ENCODE measurements around the gene RASSF1. TPM values are rescaled to one million over a fixed set of nuclear protein-coding genes. Genes with fewer than 3 reads are reported as not detected.
"Not testable (repeated sequence)": the region's sequence is repeated elsewhere in the genome, so short reads cannot be mapped to it uniquely, and the experiment has no call there.

RASSF1 gene
- total RNA-seq, 2 experiments from 2014 or later: 157 to 160 TPM

- Mint-ChIP-seq H3K36me3 (ENCODE audit: low read depth) (peaks cover 27% of the 10 kb centered on the region), H3K9me3 (no peaks in the 10 kb centered on the region), H3K27ac (peak overlapping the region; percentile 91), H3K4me3 (peak overlapping the region; percentile 81), H3K27me3 (no peaks in the 10 kb centered on the region), H3K4me1 (peaks cover 46% of the 10 kb centered on the region)
- DNase-seq: no peak
- CTCF ChIA-PET: interaction anchor here (0.8 to 2.5 kb wide), 6 partner anchors 12 to 47 kb away, joined by 3 to 12 read pairs (median 4); partner anchors contain the start of gene TUSC2
- POLR2A ChIA-PET: interaction anchor here (0.7 to 2.8 kb wide), 13 partner anchors 10 to 309 kb away, joined by 3 to 22 read pairs (median 5); partner anchors contain the start of genes CYB561D2, HYAL1, NPRL2 and RASSF1
Measured at GRCh38 chr3:50293079-50293801, 47.4 kb downstream of the RASSF1 start.

GRCh38 chr3:50292159-50293078, 48.2 kb downstream of the RASSF1 start, which contains the start of gene IFRD2:
TSS of gene IFRD2 (minus strand) at chr3:50292429. CDS start at chr3:50292274, 155 bp downstream.
- H3K9me3 Mint-ChIP-seq: no peaks in the 10 kb centered on the region
- DNase-seq: peak; percentile 97
- peaks cover 38% of the 10 kb centered on the region for H3K4me1 Mint-ChIP-seq
- peak within 1 kb of the TSS; percentile 91 for H3K27ac Mint-ChIP-seq
- CTCF ChIA-PET: interaction anchor here (0.7 to 2.5 kb wide), 12 partner anchors 11 to 66 kb away, joined by 3 to 12 read pairs (median 4); no protein-coding TSS in a partner anchor
- POLR2A ChIA-PET: interaction anchor here (0.7 to 2.8 kb wide), 22 partner anchors 7 to 310 kb away, joined by 3 to 22 read pairs (median 4); partner anchors contain the start of genes CYB561D2, HYAL1, HYAL3 and LSMEM2
- H3K36me3 Mint-ChIP-seq (ENCODE audit: low read depth): peaks cover 26% of the 10 kb centered on the region
- H3K27me3 Mint-ChIP-seq: no peaks in the 10 kb centered on the region
- peak within 1 kb of the TSS; percentile 81 for H3K4me3 Mint-ChIP-seq

DNA sequence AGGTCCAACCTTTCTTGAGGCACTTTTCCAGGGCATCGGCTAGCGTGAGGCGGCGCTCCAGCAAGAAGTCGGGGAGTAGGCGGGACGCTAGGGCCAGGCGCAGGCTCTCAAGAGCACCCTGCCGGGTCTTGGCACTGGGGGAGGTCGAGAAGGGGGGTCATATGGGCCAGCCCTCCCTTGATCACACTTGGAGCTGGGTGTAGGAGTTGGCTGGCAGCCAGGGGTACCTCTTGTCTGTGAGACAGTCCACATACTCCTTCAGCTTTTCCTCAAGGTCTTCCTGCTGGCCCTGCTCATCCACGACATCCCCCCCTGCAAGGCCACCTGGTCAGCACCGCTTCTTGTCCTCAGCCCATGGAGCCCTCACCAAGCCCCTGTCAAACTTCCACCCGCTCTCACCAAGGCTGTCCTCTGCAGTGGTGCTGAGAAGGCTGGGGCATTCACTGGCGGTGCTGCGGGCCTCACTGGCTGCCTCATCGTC, 50.4 kb downstream of the RASSF1 start:
- POLR2A ChIA-PET: interaction anchor here (1.0 to 1.6 kb wide), 3 partner anchors 23 to 47 kb away, joined by 3 to 5 read pairs (median 4); no protein-coding TSS in a partner anchor
- Mint-ChIP-seq H3K4me3 (no peak overlapping the region), H3K27me3 (no peaks in the 10 kb centered on the region), H3K36me3 (ENCODE audit: low read depth) (peaks cover 17% of the 10 kb centered on the region), H3K9me3 (no peaks in the 10 kb centered on the region), H3K27ac (no peak overlapping the region), H3K4me1 (peaks cover 27% of the 10 kb centered on the region)
- DNase-seq: no peak
- CTCF ChIA-PET: interaction anchor here (2.5 kb wide), 1 partner anchor 9 kb away, joined by 9 read pairs; the partner anchor contains the start of genes HYAL3 and NAA80

- Mint-ChIP-seq H3K9me3 (no peaks in the 10 kb centered on the region), H3K4me3 (no peak overlapping the region), H3K4me1 (peaks cover 27% of the 10 kb centered on the region), H3K27ac (no peak overlapping the region), H3K36me3 (ENCODE audit: low read depth) (peaks cover 17% of the 10 kb centered on the region), H3K27me3 (no peaks in the 10 kb centered on the region)
- DNase-seq: no peak
- ChIA-PET CTCF (interaction anchor here (2.5 kb wide), 1 partner anchor 10 kb away, joined by 9 read pairs; the partner anchor contains the start of genes HYAL3 and NAA80), POLR2A (interaction anchor here (1.0 to 1.6 kb wide), 4 partner anchors 10 to 1210 kb away, joined by 3 to 5 read pairs (median 4); partner anchors contain the start of genes HYAL3 and NAA80)
Measured at GRCh38 chr3:50289130-50289529, 51.5 kb downstream of the RASSF1 start.

- H3K36me3 Mint-ChIP-seq (ENCODE audit: low read depth): peaks cover 17% of the 10 kb centered on the region
- H3K27me3 Mint-ChIP-seq: no peaks in the 10 kb centered on the region
- H3K4me1 Mint-ChIP-seq: peaks cover 27% of the 10 kb centered on the region
- DNase-seq: no peak
- POLR2A ChIA-PET: interaction anchor here (0.5 to 2.3 kb wide), 5 partner anchors 10 to 48 kb away, joined by 3 to 6 read pairs (median 4); partner anchors contain the start of genes HYAL3 and NAA80
- CTCF ChIA-PET: interaction anchor here (2.5 kb wide), 1 partner anchor 10 kb away, joined by 9 read pairs; the partner anchor contains the start of genes HYAL3 and NAA80
- H3K9me3 Mint-ChIP-seq: no peaks in the 10 kb centered on the region
- no peak overlapping the region for H3K27ac Mint-ChIP-seq
- no peak overlapping the region for H3K4me3 Mint-ChIP-seq
Measured at GRCh38 chr3:50288387-50289007, 52.1 kb downstream of the RASSF1 start.

DNA sequence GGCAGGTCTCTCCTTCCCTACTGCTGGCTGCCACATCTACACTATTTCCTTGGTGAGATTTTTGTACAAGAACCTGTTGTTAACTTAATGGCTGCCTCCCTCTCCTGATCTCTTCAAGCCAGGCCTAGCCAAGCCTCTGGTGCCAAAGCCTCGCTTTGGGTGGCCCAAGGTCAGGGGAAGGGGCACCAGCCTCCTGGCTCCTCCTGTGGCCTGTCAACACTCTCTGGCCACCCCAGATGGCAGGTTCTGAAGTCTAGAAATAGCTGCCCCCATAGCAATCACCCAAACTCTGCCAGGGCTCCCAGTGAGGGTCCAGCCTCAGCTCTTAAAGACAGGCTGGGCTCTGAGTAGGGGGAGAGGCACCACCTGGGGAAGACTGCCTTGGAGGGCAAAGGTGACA, 53.4 kb downstream of the RASSF1 start:
- ChIA-PET CTCF (no interaction called here), POLR2A (interaction anchor here (2.3 kb wide), 1 partner anchor 10 kb away, joined by 6 read pairs; no protein-coding TSS in a partner anchor)
- no peak overlapping the region for H3K27ac Mint-ChIP-seq
- no peaks in the 10 kb centered on the region for H3K9me3 Mint-ChIP-seq
- peaks cover 16% of the 10 kb centered on the region for H3K4me1 Mint-ChIP-seq
- DNase-seq: no peak
- peaks cover 13% of the 10 kb centered on the region for H3K36me3 Mint-ChIP-seq (ENCODE audit: low read depth)
- H3K27me3 Mint-ChIP-seq: no peaks in the 10 kb centered on the region
- no peak overlapping the region for H3K4me3 Mint-ChIP-seq

GRCh38 chr3:50286322-50287227, 54.1 kb downstream of the RASSF1 start:
- Mint-ChIP-seq H3K9me3 (no peaks in the 10 kb centered on the region), H3K27ac (no peak overlapping the region), H3K4me1 (peaks cover 15% of the 10 kb centered on the region), H3K27me3 (no peaks in the 10 kb centered on the region), H3K4me3 (no peak overlapping the region), H3K36me3 (ENCODE audit: low read depth) (peaks cover 13% of the 10 kb centered on the region)
- ChIA-PET POLR2A (interaction anchor here (2.3 kb wide), 1 partner anchor 10 kb away, joined by 6 read pairs; no protein-coding TSS in a partner anchor), CTCF (no interaction called here)
- no peak for DNase-seq

- H3K27ac Mint-ChIP-seq; H3K4me3 Mint-ChIP-seq; H3K36me3 Mint-ChIP-seq (ENCODE audit: low read depth); DNase-seq; H3K27me3 Mint-ChIP-seq; H3K9me3 Mint-ChIP-seq; H3K4me1 Mint-ChIP-seq: not testable (repeated sequence)
- ChIA-PET CTCF (interaction anchor here (0.7 to 1.2 kb wide), 3 partner anchors 9 to 37 kb away, joined by 3 to 6 read pairs (median 3); partner anchors contain the start of genes HYAL3 and NAA80), POLR2A (interaction anchor here (1.0 kb wide), 1 partner anchor 11 kb away, joined by 3 read pairs; no protein-coding TSS in a partner anchor)
Measured at GRCh38 chr3:50284121-50284520, 56.5 kb downstream of the RASSF1 start.

Other genes with a start within 250 kb of the RASSF1 start
- gene SEMA3F, start 185.5 kb downstream of the RASSF1 start, total RNA-seq: under 1 TPM in 1 of 2 experiments, not detected in 1; 0.15 TPM
- not detected for gene GNAT1, start 149.2 kb downstream of the RASSF1 start, total RNA-seq
- gene SLC38A3, start 135.6 kb downstream of the RASSF1 start, total RNA-seq: not detected
- 100 to 1,000 TPM; 493 to 519 TPM for gene GNAI2, start 104.6 kb downstream of the RASSF1 start, total RNA-seq
- gene SEMA3B, start 71.7 kb downstream of the RASSF1 start, total RNA-seq: under 1 TPM; 0.38 to 0.55 TPM
- gene LSMEM2, start 61.7 kb downstream of the RASSF1 start, total RNA-seq: not detected
- gene IFRD2, start 48.4 kb downstream of the RASSF1 start, total RNA-seq: 10 to 100 TPM; 40.6 to 45.0 TPM
- 10 to 100 TPM; 13.2 to 13.9 TPM for gene HYAL3, start 41.4 kb downstream of the RASSF1 start, total RNA-seq
- 10 to 100 TPM; 41.5 to 49.4 TPM for gene NAA80, start 41.4 kb downstream of the RASSF1 start, total RNA-seq
- gene HYAL1, start 37.3 kb downstream of the RASSF1 start, total RNA-seq: under 1 TPM; 0.28 to 0.35 TPM
- gene HYAL2, start 18.1 kb downstream of the RASSF1 start, total RNA-seq: 1 to 10 TPM; 6.7 to 7.2 TPM
- 10 to 100 TPM; 16.8 to 17.9 TPM for gene TUSC2, start 12.6 kb downstream of the RASSF1 start, total RNA-seq
- gene ZMYND10, start 4.9 kb upstream of the RASSF1 start, total RNA-seq: 1 to 10 TPM; 1.7 to 3.2 TPM
- 10 to 100 TPM; 48.8 to 50.1 TPM for gene NPRL2, start 9.9 kb upstream of the RASSF1 start, total RNA-seq
- 10 to 100 TPM; 37.1 to 39.7 TPM for gene CYB561D2, start 10.0 kb upstream of the RASSF1 start, total RNA-seq
- gene TMEM115, start 18.7 kb upstream of the RASSF1 start, total RNA-seq: 10 to 100 TPM; 22.1 to 22.7 TPM
- under 1 TPM; 0.45 to 0.55 TPM for gene CACNA2D2, start 162.8 kb upstream of the RASSF1 start, total RNA-seq
- gene C3orf18, start 226.9 kb upstream of the RASSF1 start, total RNA-seq: 10 to 100 TPM; 14.6 to 17.5 TPM
- 10 to 100 TPM; 49.6 to 50.1 TPM for gene HEMK1, start 228.7 kb upstream of the RASSF1 start, total RNA-seq